Stimulated activated CD4-positive, alpha-beta T cell treated with anti-CD3 and anti-CD28 coated beads, Interleukin-1b, Interleukin-23, amount 100 ng/mL, for 1 hour (primary cell): Measurements from ENCODE around the gene OST4.
"Not testable (repeated sequence)": the region's sequence is repeated elsewhere in the genome, so short reads cannot be mapped to it uniquely, and the experiment has no call there.

Experiments used
- DNase-seq, 2 donors: peaks; one replicate each; pipeline ENCODE4 v3.0.0-alpha.2; 2020; ENCODE audit warnings: low read depth in 2 of 2

OST4 gene

DNA sequence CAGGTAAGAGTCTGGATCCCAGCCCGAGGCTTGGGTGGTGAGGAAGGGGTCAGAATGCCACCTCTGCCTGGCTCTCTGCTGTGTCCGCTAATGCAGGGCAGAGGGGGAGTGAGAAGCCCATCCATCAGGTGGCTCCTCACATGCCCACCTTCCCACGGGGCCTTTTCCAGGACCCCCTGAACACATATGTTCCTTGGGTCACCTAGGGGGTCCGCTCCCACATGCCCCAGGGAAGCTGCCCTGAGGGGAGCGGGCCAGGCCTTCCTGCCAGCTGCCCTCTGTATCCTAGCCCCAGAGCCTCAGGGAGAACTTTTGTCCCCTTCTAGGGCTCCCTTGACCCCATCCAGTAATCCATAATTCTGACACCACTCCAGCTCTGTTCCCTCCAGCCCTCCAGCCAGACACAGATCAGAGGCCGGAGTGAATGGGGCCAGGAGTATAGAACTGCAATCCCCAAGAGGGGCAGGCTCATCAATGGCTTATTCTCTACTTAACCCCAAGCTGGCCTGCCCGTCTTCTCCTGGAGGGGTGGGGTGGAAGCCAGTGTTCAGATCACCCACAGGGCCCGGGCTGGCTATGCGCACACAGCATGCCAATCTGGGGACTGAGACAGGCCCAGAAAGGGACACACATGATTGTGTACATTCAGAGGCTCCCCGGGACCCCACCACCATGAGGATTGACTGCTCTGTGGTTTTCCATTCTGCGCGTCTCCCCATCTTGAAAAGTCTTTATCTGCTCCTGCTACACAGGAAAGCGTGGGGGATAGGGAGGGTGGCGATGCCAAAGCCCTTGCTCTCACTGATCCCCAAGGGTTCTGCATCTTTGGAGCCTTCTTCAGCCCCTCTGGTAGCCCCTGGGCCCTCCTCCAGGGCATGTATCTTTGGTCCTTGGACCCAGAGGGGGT, 8.0 kb upstream of the OST4 start:
- no peak for DNase-seq

DNA sequence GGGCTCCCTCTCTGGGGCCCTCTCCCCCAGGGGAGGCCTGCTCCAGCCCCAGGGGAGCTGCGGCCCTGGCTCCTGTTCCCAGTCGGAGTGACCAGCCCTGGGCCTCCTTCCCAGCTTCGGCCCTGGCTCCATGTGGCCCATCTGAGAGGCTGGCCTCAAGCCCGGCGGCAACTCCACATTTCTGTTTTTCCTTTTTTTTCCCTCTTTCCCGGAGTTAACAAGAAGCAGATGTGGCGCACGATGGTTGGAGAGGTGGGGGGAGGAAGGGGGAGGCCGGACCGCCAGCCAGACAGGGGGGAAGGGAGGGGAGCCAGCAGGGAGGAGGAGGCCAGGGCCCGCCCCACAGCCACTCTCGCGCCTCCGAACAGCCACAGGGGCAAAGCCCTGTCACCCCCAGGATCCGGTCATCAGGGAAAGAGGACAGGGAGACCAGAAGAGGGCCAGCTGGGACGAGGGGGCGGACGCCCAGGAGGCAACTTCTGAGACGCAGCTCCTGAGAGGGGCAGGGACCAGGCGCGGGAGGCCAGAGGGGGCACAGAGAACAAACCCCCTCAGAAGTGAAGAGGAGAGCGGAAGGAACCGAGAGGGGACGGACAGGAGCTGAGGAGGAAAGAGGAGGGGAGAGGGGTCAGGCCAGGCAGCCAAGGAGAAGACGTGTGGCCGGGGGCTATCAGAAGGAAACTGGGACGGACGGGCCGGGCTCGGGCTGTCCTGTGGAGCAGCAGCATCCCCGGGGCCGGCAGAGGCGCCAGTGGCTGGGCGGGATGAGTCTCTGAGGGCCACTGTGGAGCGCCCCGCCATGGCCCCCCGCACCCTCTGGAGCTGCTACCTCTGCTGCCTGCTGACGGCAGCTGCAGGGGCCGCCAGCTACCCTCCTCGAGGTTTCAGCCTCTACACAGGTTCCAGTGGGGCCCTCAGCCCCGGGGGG, 7.1 kb upstream of the OST4 start, which contains the start of gene EMILIN1:
EMILIN1 (plus strand) TSS at position 349 of the 928 bp plus-strand sequence; CDS start at position 800, 451 bp downstream.
- no peak for DNase-seq

DNA sequence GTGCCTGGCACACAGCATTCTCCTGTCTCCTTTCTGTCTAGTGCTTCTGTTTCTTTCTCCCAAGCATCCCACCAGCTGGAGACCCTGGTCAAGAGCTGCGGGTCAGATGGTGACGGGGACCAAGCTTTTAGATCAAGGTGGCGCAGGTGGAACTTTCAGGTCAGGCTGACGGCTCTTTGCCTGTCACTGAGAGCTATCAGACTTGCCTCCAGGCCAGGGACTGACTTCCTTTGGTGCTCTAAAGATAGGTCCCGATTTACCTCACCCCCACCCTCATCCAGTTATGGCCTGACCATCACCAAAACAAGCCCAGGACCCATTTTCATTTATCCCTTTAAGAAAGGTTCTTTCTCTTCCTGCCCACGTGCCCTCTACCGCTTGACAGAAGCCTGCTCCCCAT, 5.8 kb upstream of the OST4 start:
- DNase-seq: no peak

DNA sequence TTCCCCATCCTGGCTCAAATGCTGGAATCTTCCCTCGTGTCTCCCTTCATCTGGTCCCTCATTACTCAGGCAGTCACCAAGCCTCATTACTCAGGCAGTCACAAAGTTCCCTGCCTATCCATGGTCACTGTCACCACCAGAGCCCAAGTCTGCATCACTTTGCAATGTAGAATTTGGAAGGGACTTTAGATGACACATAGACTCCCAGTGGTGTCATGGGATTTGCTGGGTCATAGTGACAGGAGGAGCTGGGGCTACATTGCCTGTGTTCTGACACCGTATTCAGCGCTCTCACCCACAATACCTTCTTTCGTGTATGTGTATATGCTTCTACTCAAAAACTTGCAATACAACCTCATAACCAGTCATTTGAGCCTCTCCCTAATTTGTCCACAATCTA, 4.9 kb upstream of the OST4 start:
- DNase-seq: no peak

DNA sequence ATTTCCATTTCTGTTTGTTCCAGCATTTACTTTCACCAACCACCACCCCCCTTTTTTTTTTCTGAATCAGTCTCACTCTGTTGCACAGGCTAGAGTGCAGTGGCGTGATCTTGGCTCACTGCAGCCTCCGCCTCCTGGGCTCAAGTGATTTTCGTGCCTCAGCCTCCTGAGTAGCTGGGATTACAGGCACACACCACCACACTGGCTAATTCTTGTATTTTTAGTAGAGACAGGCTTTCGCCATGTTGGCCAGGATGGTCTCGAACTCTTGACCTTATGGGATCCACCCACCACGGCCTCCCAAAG, 4.1 kb upstream of the OST4 start:
- DNase-seq: not testable (repeated sequence)

GRCh38 chr2:27074738-27075565, 3.5 kb upstream of the OST4 start:
- DNase-seq: no peak

DNA sequence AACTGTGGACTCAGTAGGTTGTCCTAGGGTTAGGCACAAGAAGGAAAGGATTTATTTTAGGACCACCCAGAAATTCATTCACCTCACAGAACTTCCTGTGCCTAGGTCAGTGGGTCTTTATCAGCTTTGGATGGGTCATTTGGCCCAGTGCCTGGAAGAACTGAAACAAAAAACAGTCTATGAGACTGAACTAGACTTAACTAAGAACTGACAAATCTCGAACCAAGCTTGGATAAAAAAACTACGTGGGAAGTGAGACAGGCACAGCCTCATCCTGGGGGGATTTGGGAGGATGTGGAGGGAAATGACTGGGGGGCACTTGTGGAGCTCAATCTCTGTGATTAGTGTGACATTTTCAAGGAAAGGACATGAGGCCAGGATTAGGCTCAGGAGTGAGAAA, 2.3 kb upstream of the OST4 start:
- DNase-seq: no peak

DNA sequence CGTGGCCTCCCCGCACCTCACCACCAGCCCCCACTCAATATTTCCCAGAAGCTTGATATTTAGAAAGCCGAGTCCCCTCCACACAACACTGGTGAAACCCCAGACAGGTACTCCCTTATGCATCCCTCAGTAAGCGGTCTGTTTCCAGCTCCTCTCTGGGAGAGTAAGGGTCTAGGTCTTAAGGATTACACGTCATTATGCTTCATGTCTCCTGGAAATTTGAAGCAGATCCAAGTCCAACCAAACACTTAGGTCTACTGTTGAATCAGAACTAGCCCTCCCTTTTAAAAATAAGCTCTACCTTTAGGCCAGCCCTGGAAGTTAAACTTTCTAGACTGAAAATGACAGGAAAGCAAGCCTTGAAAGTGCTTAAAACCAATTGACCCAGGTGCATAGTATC, 1.5 kb upstream of the OST4 start:
- no peak for DNase-seq

GRCh38 chr2:27071990-27072830, 756 bp upstream of the OST4 start:
- DNase-seq: no peak

DNA sequence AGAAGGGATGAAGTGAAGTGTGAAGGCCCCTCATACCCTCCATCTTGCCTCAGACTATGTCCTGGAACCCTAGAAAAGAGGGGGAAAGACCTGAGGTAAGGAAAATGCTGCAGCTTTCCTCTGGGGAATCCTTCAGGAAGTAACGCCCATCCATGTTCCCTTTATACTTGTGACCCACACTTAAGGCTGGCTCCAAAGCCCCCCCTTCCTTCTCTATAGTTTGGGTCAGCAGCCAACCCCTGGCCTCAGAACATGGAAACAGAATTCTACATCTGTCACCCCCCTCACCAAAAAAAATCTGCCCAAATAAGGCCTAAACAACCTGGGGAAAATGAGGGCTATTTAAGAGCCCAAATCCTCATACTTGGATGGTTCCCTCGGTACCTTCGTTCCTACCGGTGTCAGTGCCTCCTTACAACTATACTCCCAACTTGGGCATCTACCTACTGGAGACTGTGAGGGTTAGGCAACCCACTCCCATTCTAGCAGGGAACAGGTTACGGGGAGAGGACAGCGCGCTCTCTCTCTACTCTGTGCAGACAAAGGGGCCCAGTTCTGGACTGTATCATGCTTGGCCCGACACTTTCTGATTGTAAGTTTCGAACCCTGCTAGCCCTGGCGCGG, 689 bp downstream of the OST4 start:
- no peak for DNase-seq

DNA sequence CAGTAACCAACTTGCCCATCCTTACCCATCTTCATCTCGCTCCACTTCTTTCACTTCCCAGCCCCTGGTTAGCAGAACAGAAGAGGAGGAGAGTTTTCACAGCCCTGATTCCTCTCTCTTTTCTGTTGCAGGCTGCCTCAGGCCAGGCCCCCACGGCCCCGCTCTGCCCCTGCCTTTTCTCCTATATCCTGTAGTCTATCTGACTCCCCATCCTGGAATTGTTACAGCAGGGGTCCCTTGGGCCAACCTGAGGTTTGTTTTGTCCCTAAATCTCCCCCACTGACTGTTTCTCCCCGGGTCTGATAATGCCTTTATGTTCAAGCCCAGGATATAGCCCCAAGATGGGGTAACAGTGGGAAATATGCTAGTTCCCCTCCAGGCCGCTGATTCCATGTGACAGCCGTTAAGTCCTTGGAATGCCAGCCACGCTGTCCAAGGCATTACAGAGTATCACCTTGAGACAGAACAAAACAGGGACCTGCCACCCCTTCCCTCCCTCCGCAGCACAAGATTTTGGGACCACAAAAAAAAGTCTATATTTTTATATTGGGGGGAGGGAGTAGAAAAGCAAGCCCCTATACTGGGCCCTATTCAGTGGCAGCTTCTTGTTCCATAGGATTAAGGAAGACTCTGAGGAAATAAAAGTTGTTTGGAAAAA, 1.4 kb downstream of the OST4 start:
- no peak for DNase-seq

GRCh38 chr2:27069436-27069835, 2.0 kb downstream of the OST4 start:
- DNase-seq: no peak

- DNase-seq: no peak
Observed at GRCh38 chr2:27067385-27067784, 4.1 kb downstream of the OST4 start.

GRCh38 chr2:27065128-27065527, 6.3 kb downstream of the OST4 start:
- DNase-seq: no peak

- no peak for DNase-seq
Observed at GRCh38 chr2:27060323-27060722, 11.1 kb downstream of the OST4 start.

DNA sequence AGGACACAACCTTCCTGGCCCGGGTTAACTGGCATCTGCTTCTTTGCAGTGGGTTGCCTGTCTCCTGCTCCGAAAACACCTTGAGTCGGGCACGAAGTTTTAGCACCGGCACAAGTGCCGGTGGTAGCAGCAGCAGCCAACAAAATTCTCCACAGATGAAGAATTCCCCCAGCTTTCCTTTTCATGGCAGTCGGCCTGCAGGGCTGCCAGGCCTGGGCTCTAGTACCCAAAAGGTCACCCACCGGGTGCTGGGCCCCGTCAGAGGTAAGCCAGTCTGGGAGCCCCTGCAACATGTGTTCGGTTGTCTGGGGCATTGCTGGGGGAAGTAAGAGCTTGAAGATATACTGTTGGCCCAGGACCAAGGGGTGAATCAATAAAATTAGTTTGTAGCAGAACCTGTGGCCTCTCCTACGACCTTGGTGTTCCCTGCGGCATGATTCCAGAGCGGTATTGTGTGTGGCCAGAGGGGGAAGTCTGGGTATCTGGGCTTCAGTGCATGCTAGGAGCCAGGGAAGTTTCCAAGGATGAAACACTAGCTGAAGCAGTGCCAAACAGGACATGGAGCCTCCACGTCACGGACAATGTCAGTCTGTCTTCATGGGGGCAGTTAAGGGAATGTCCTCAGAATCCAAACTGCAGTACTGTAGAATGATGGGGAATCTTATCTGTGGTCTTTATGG, 12.2 kb downstream of the OST4 start:
- no peak for DNase-seq

GRCh38 chr2:27058210-27058609, 13.2 kb downstream of the OST4 start:
- no peak for DNase-seq

DNA sequence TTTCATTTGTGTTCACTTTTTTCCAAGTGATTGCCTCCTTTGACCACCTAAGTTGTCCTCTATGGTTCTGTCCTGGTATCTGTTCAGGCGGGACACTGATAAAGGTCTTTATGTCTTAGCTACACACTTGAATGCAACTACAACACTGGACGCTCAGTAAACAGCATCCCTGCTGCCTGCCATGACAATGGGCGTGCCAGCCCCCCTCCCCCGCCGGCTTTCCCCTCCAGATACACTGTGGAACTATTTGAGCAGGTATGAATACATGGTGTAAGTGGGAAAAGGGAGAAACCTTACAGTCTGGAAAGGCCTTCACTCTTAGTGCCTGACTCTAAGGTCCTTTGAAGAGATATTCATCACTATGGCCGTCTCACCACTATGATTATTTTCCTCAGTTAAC, 14.3 kb downstream of the OST4 start:
- no peak for DNase-seq

DNA sequence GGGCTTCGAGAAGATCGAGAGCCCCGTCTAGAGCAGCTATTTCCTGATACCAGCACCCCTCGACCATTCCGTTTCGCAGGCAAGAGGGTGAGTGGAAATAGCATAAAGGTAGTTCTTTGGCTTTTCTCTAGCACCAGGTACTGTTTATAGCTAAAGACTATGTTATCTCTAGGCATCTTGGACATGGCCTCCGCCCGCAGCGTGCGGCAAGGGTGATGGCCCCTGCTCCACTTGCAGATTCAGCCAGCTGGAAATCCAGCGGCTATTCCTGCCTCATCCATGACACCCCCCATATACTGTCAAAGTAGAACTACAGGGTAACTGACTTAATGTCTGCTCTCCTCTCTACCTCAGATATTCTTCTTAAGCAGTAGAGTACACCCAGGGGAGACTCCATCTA, 16.7 kb downstream of the OST4 start:
- DNase-seq: no peak
